H1 (cell line): ENCODE results near the gene CASR. TPM values are rescaled to one million over a fixed set of nuclear protein-coding genes. Genes with fewer than 3 reads are reported as not detected.

Experiments used
- CTCF ChIA-PET: fragments of 300-600 bp; sonication (Branson Sonifier 250); formaldehyde crosslinking; loops from one replicate; lab custom pipeline; 2021; ENCODE audit not compliant: partially characterized antibody; lab: Charles Lee
- POLR2A ChIA-PET: fragments of 300-600 bp; sonication (Branson Sonifier 250); formaldehyde crosslinking; loops from one replicate; lab custom pipeline; 2021; ENCODE audit warnings: inconsistent platforms; ENCODE audit not compliant: partially characterized antibody; lab: Charles Lee
- DNase-seq, 2 experiments: peaks; one replicate each; pipeline versions ENCODE4 v3.0.0 to v3.0.0-alpha.2; 2010 to 2022; ENCODE audit warnings: low spot score in 2 of 2, low read depth in 1 of 2, mixed read lengths in 1 of 2
- FAIRE-seq: peaks from 2 replicates; lab custom pipeline; 2011; peaks lifted over from hg19 to GRCh38; lab: Jason Lieb, UNC
- H2AFZ ChIP-seq: 2 replicates; pipeline ENCODE4 v1.8.1; 2012; ENCODE audit warnings: low read length, inconsistent platforms
- H2AK5ac ChIP-seq: 2 replicates; pipeline ENCODE4 v1.6.1; 2013; ENCODE audit warnings: low read depth, low read length
- H2BK120ac ChIP-seq: replicated peaks from 2 replicates; pipeline ENCODE3; 2013; ENCODE audit warnings: low read depth, low read length, inconsistent platforms
- H2BK12ac ChIP-seq: 2 replicates; pipeline ENCODE4 v1.6.1; 2013; ENCODE audit warnings: low read depth, low read length
- H2BK15ac ChIP-seq: 2 replicates; pipeline ENCODE4 v1.6.1; 2013; ENCODE audit warnings: low read length
- H2BK20ac ChIP-seq: 2 replicates; pipeline ENCODE4 v1.6.1; 2013; ENCODE audit warnings: low read length
- H2BK5ac ChIP-seq: 2 replicates; pipeline ENCODE4 v1.6.1; 2013; ENCODE audit warnings: low read depth, low read length
- H3K14ac ChIP-seq: 2 replicates; pipeline ENCODE4 v1.6.1; 2013; ENCODE audit warnings: inconsistent platforms; ENCODE audit not compliant: insufficient read length
- H3K18ac ChIP-seq: 2 replicates; pipeline ENCODE4 v1.6.1; 2013; ENCODE audit warnings: low read length; ENCODE audit errors: extremely low read depth
- H3K23ac ChIP-seq: 2 replicates; pipeline ENCODE4 v1.6.1; 2013; ENCODE audit warnings: inconsistent platforms; ENCODE audit not compliant: insufficient read length
- H3K23me2 ChIP-seq: 2 replicates; pipeline ENCODE4 v1.6.1; 2013; ENCODE audit warnings: low read depth, low read length
- H3K27ac ChIP-seq: 2 replicates; pipeline ENCODE4 v1.6.1; 2011; ENCODE audit warnings: low read depth, low read length, inconsistent platforms
- H3K27me3 ChIP-seq, 4 experiments: replicated peaks in 1 of 4; 1 replicate in 1 of 4; 2 replicates in 3 of 4; pipeline versions ENCODE4 v1.6.1 to v1.8.1; 2011 to 2013; ENCODE audit warnings: low read length in 3 of 4, mild to moderate bottlenecking in 3 of 4, inconsistent platforms in 2 of 4, mixed read lengths in 2 of 4, moderate library complexity in 1 of 4; ENCODE audit not compliant: control insufficient read depth in 3 of 4, insufficient read depth in 3 of 4; ENCODE audit errors: extremely low read depth in 1 of 4
- H3K36me3 ChIP-seq, 4 experiments: 2 replicates each; pipeline versions ENCODE4 v1.6.1 to v1.8.1; 2011 to 2013; ENCODE audit warnings: mild to moderate bottlenecking in 4 of 4, low read length in 3 of 4, moderate library complexity in 2 of 4, control low read depth in 1 of 4, inconsistent platforms in 1 of 4; ENCODE audit not compliant: insufficient read depth in 4 of 4, control insufficient read depth in 2 of 4
- H3K4ac ChIP-seq: replicated peaks from 2 replicates; pipeline ENCODE3; 2013; ENCODE audit warnings: low read length, low read depth, mixed read lengths, inconsistent platforms; ENCODE audit not compliant: insufficient read length
- H3K4me1 ChIP-seq, 4 experiments: replicated peaks in 1 of 4; 1 replicate in 1 of 4; 2 replicates in 3 of 4; pipeline versions ENCODE4 v1.6.1 to v1.8.1; 2011 to 2013; ENCODE audit warnings: low read length in 3 of 4, inconsistent platforms in 2 of 4, mixed read lengths in 1 of 4; ENCODE audit not compliant: insufficient read depth in 4 of 4, control insufficient read depth in 3 of 4
- H3K4me2 ChIP-seq, 2 experiments: 2 replicates each; pipeline versions ENCODE4 v1.6.1 to v1.8.1; 2011 to 2013; ENCODE audit warnings: low read depth in 2 of 2, low read length in 2 of 2, control low read depth in 1 of 2, inconsistent platforms in 1 of 2, mild to moderate bottlenecking in 1 of 2; ENCODE audit not compliant: insufficient read depth in 1 of 2
- H3K4me3 ChIP-seq, 4 experiments: fragments of 200-600, 300-600 bp in 1 of 4; sonication (generic), shearing (Covaris generic), sonication (Bioruptor Twin) in 1 of 4; 2 replicates each; pipeline versions ENCODE4 v1.5.1 to v1.8.1; 2011 to 2016; ENCODE audit warnings: low read length in 4 of 4, low read depth in 3 of 4, control low read depth in 2 of 4, inconsistent platforms in 2 of 4, mild to moderate bottlenecking in 2 of 4, mixed read lengths in 1 of 4, moderate library complexity in 1 of 4; ENCODE audit not compliant: insufficient read depth in 2 of 4; ENCODE audit errors: extremely low read depth in 1 of 4
- H3K56ac ChIP-seq: replicated peaks from 2 replicates; pipeline ENCODE3; 2013; ENCODE audit warnings: low read depth, mild to moderate bottlenecking, mixed read lengths, low read length, inconsistent platforms; ENCODE audit not compliant: insufficient read length
- H3K79me1 ChIP-seq: 2 replicates; pipeline ENCODE4 v1.6.1; 2013; ENCODE audit warnings: low read depth, low read length, control low read depth
- H3K79me2 ChIP-seq, 2 experiments: 2 replicates each; pipeline versions ENCODE4 v1.6.1 to v1.8.1; 2012 to 2013; ENCODE audit warnings: low read length in 2 of 2, mild to moderate bottlenecking in 2 of 2, inconsistent platforms in 1 of 2; ENCODE audit not compliant: insufficient read depth in 2 of 2, control insufficient read depth in 1 of 2
- H3K9ac ChIP-seq, 4 experiments: replicated peaks in 1 of 4; 1 replicate in 1 of 4; 2 replicates in 3 of 4; pipeline versions ENCODE4 v1.6.1 to v1.8.1; 2011 to 2013; ENCODE audit warnings: low read depth in 3 of 4, low read length in 3 of 4, control low read depth in 2 of 4, mild to moderate bottlenecking in 2 of 4, moderate library complexity in 2 of 4, inconsistent platforms in 1 of 4; ENCODE audit errors: extremely low read depth in 1 of 4
- H3K9me3 ChIP-seq, 2 experiments: 2 replicates each; pipeline versions ENCODE4 v1.6.1 to v1.8.1; 2012 to 2013; ENCODE audit warnings: mild to moderate bottlenecking in 2 of 2, moderate library complexity in 2 of 2, control low read depth in 1 of 2, inconsistent platforms in 1 of 2, low read depth in 1 of 2, low read length in 1 of 2, mixed read lengths in 1 of 2; ENCODE audit not compliant: insufficient read depth in 2 of 2
- H4K20me1 ChIP-seq, 2 experiments: replicated peaks in 1 of 2; 2 replicates each; pipeline versions ENCODE3 to v1.8.1; 2011 to 2013; ENCODE audit warnings: inconsistent platforms in 2 of 2, low read length in 2 of 2, mild to moderate bottlenecking in 1 of 2; ENCODE audit not compliant: insufficient read depth in 2 of 2, control insufficient read depth in 1 of 2
- H4K5ac ChIP-seq: 2 replicates; pipeline ENCODE4 v1.6.1; 2013; ENCODE audit warnings: low read length, low read depth, mixed read lengths, inconsistent platforms; ENCODE audit not compliant: insufficient read length
- H4K8ac ChIP-seq: 2 replicates; pipeline ENCODE4 v1.8.0; 2013; ENCODE audit warnings: mild to moderate bottlenecking, moderate library complexity, low read length, inconsistent platforms; ENCODE audit not compliant: insufficient read depth; ENCODE audit errors: extremely low read depth
- H4K91ac ChIP-seq: replicated peaks from 2 replicates; pipeline ENCODE3; 2013; ENCODE audit warnings: low read length, mixed read lengths, inconsistent platforms; ENCODE audit not compliant: insufficient read length
- BACH1 ChIP-seq: IDR thresholded peaks from 2 replicates; pipeline ENCODE4 v1.6.1; 2012; ENCODE audit warnings: low read length, improper control_type of control experiment
- CREB1 ChIP-seq: IDR thresholded peaks from 2 replicates; pipeline ENCODE4 v1.6.1; 2012; ENCODE audit warnings: inconsistent platforms
- CTBP2 ChIP-seq: IDR thresholded peaks from 2 replicates; pipeline ENCODE4 v1.7.0; 2011; ENCODE audit warnings: borderline replicate concordance, mild to moderate bottlenecking, moderate library complexity, mixed read lengths, low read length; ENCODE audit not compliant: insufficient read depth, insufficient read length
- FOSL1 ChIP-seq: IDR thresholded peaks from 2 replicates; pipeline ENCODE4 v1.6.1; 2011; ENCODE audit warnings: mild to moderate bottlenecking, low read depth, low read length, moderate library complexity; ENCODE audit not compliant: insufficient read depth
- HDAC2 ChIP-seq, 2 experiments: fragments of 300-600 bp in 1 of 2; sonication (generic) in 1 of 2; IDR thresholded peaks; 2 replicates each; pipeline ENCODE4 v1.6.1; 2011 to 2012; ENCODE audit warnings: low read depth in 2 of 2, low read length in 2 of 2, mild to moderate bottlenecking in 2 of 2, moderate library complexity in 2 of 2, borderline replicate concordance in 1 of 2, inconsistent platforms in 1 of 2
- JUND ChIP-seq: IDR thresholded peaks from 2 replicates; pipeline ENCODE4 v1.6.1; 2011; ENCODE audit warnings: mild to moderate bottlenecking, improper control_type of control experiment, low read length
- NANOG ChIP-seq: IDR thresholded peaks from 2 replicates; pipeline ENCODE4 v1.6.1; 2011; ENCODE audit warnings: low read length, low read depth, mild to moderate bottlenecking, inconsistent platforms; ENCODE audit not compliant: insufficient read depth, poor library complexity, severe bottlenecking
- POLR2A ChIP-seq, 2 experiments: IDR thresholded peaks; 1 replicate in 1 of 2; 2 replicates in 1 of 2; pipeline ENCODE4 v1.6.1; 2011; ENCODE audit warnings: low read depth in 2 of 2, low read length in 2 of 2, mild to moderate bottlenecking in 2 of 2; ENCODE audit errors: control extremely low read depth in 1 of 2
- RAD21 ChIP-seq, 2 experiments: IDR thresholded peaks in 1 of 2; conservative IDR thresholded peaks in 1 of 2; 2 replicates each; pipeline ENCODE4 v1.6.1; 2011; ENCODE audit warnings: low read depth in 2 of 2, low read length in 2 of 2, improper control_type of control experiment in 1 of 2, inconsistent platforms in 1 of 2, mild to moderate bottlenecking in 1 of 2, moderate library complexity in 1 of 2
- SIRT6 ChIP-seq: IDR thresholded peaks from one replicate; pipeline ENCODE4 v1.7.1; 2012; ENCODE audit warnings: low read length, inconsistent platforms
- WGBS, 2 experiments: shearing (Covaris generic) in 1 of 2; methylation state at CpG; one replicate each; pipeline versions ENCODE4 v1.1.6 to v1.1.7; 2013 to 2015; ENCODE audit warnings: low lambda C conversion rate in 2 of 2, mixed read lengths in 2 of 2, inconsistent platforms in 1 of 2, low coverage in 1 of 2, missing lambda C conversion rate in 1 of 2; ENCODE audit not compliant: insufficient replicate concordance in 2 of 2, insufficient coverage in 1 of 2, insufficient read length in 1 of 2; ENCODE audit errors: extremely low coverage in 1 of 2, missing lambda C conversion rate in 1 of 2; 5-methylcytosine and 5-hydroxymethylcytosine counted together
- polyA plus RNA-seq, 7 experiments: library from polyadenylated mRNA; depleted of rRNA in 3 of 7; stranded (reverse) in 5 of 7; unstranded in 2 of 7; fragments of >200 nt in 5 of 7; fragments of 200-250 nt in 2 of 7; gene quantifications; 1 replicate in 5 of 7; 2 replicates in 1 of 7; 4 replicates in 1 of 7; pipeline versions ENCODE4 v1.2.1 to v1.2.3, GENCODE V29; 2011 to 2013; ENCODE audit warnings: missing spikeins in 2 of 7, mixed read lengths in 2 of 7
- total RNA-seq: library from RNA; stranded (reverse); fragmentation: NEBNext Ultra II Directional; extraction: Animal tissue kit (Norgen Biotek cat#: 25700); gene quantifications from 2 replicates; pipeline ENCODE4 v1.2.1, GENCODE V29; 2021

CASR gene
- total and polyA plus RNA-seq, 2 of the 8 experiments (the other 6 are each of a cell fraction or from before 2014, with no cell fraction given) = 0.36 to 0.58 TPM

- no peak for TF ChIP-seq POLR2A (IDR thresholded peaks at IDR 0.05; ENCODE audit: control extremely low read depth in 1 of 2, low read depth in 2 of 2, low read length in 2 of 2)
- TF ChIP-seq SIRT6 = no peak
- TF ChIP-seq RAD21 (IDR thresholded peaks at IDR 0.05 in 1 of 2, conservative IDR thresholded peaks at IDR 0.05 in 1 of 2; ENCODE audit: low read depth in 2 of 2, low read length in 2 of 2) = no peak
- no peak for TF ChIP-seq JUND
- TF ChIP-seq BACH1 = no peak
- TF ChIP-seq HDAC2 (IDR thresholded peaks at IDR 0.05; ENCODE audit: borderline replicate concordance in 1 of 2, low read depth in 2 of 2, low read length in 2 of 2) = no peak
- TF ChIP-seq CREB1 = no peak
- TF ChIP-seq NANOG = no peak
- no peak for TF ChIP-seq FOSL1
- TF ChIP-seq CTBP2 = no peak
- H3K23ac ChIP-seq = no peak overlapping the region
- H3K4ac ChIP-seq = no peak overlapping the region
- no peaks in the 10 kb centered on the region for H4K20me1 ChIP-seq
- no peak overlapping the region for H4K8ac ChIP-seq
- H3K4me1 ChIP-seq = no peaks in the 10 kb centered on the region
- FAIRE-seq = no peak
- H3K27me3 ChIP-seq = no peaks in the 10 kb centered on the region; a peak in 1 of 7 replicates
- H3K27ac ChIP-seq = no peak overlapping the region
- no peak for DNase-seq
- no peak overlapping the region for H3K4me2 ChIP-seq
- no peak overlapping the region for H3K56ac ChIP-seq
- H2AK5ac ChIP-seq = no peak overlapping the region
- H3K79me2 ChIP-seq = no peaks in the 10 kb centered on the region
- H3K23me2 ChIP-seq = no peaks in the 10 kb centered on the region
- no peak overlapping the region for H3K18ac ChIP-seq
- no peak overlapping the region for H2BK120ac ChIP-seq
- no peak overlapping the region for H2BK15ac ChIP-seq
- no peak overlapping the region for H4K91ac ChIP-seq
- WGBS, 2 experiments = 82% methylated on average over 3 of the region's 3 CpGs; no CpG with 5 or more reads in 1 of the 2 experiments
- ChIA-PET CTCF (interaction anchor here (0.6 kb wide), 1 partner anchor 9 kb away, joined by 3 read pairs; no protein-coding TSS in a partner anchor), POLR2A (no interaction called here)
- no peak overlapping the region for H4K5ac ChIP-seq
- H3K9me3 ChIP-seq = peaks cover 0 to 4% of the 10 kb centered on the region in 2 experiments; a peak in 1 of 4 replicates
- no peak overlapping the region for H2AFZ ChIP-seq
- no peak overlapping the region for H2BK12ac ChIP-seq
- no peak overlapping the region for H3K4me3 ChIP-seq
- no peak overlapping the region for H2BK5ac ChIP-seq
- H3K36me3 ChIP-seq = no peaks in the 10 kb centered on the region
- H2BK20ac ChIP-seq = no peak overlapping the region
- no peak overlapping the region for H3K9ac ChIP-seq
- no peaks in the 10 kb centered on the region for H3K79me1 ChIP-seq
- H3K14ac ChIP-seq = no peak overlapping the region
Observed at GRCh38 chr3:122169911-122170310, 13.6 kb upstream of the CASR start.
